Activated CD4-positive, alpha-beta memory T cell treated with anti-CD3 and anti-CD28 coated beads, Interleukin-2, amount 10 ng/mL, durations not matched to agents 7 days and 5 days (primary cell): Measurements from ENCODE around the gene SH3PXD2B. TPM values are rescaled to one million over a fixed set of nuclear protein-coding genes. Genes with fewer than 3 reads are reported as not detected.
A peak's percentile ranks its signal among the peaks of the same experiment; 100 is the strongest.
"Not testable (repeated sequence)": the region's sequence is repeated elsewhere in the genome, so short reads cannot be mapped to it uniquely, and the experiment has no call there.

Source experiments
- CTCF ChIA-PET: fragments of 350-600 bp; sonication (Branson Sonifier 250); formaldehyde crosslinking; loops from one replicate; lab custom pipeline; 2021; ENCODE audit warnings: antibody characterized with exemption, inconsistent platforms; lab: Charles Lee
- POLR2A ChIA-PET: fragments of 350-600 bp; sonication (Branson Sonifier 250); formaldehyde crosslinking; loops from one replicate; lab custom pipeline; 2021; ENCODE audit warnings: antibody characterized with exemption; lab: Charles Lee
- DNase-seq: peaks from one replicate; pipeline ENCODE4 v3.0.0-alpha.2; 2020
- H3K27ac Mint-ChIP-seq: one replicate; pipeline ENCODE4 v1.8.0; 2021; ENCODE audit warnings: mild to moderate bottlenecking, mixed read lengths
- H3K27me3 Mint-ChIP-seq: one replicate; pipeline ENCODE4 v1.8.0; 2021; ENCODE audit warnings: mixed read lengths
- H3K36me3 Mint-ChIP-seq: one replicate; pipeline ENCODE4 v1.8.0; 2021; ENCODE audit warnings: low read depth, mixed read lengths
- H3K4me1 Mint-ChIP-seq: one replicate; pipeline ENCODE4 v1.8.0; 2021; ENCODE audit warnings: mixed read lengths
- H3K4me3 Mint-ChIP-seq: one replicate; pipeline ENCODE4 v1.8.0; 2021; ENCODE audit warnings: mild to moderate bottlenecking, mixed read lengths
- H3K9me3 Mint-ChIP-seq: one replicate; pipeline ENCODE4 v1.8.0; 2021; ENCODE audit warnings: mixed read lengths
- total RNA-seq, 2 experiments: library from RNA; stranded (reverse); gene quantifications; one replicate each; pipeline ENCODE4 v1.2.3, GENCODE V29; 2021

The SH3PXD2B gene
- total RNA-seq, 2 experiments from 2014 or later, result 0.25 TPM

DNA sequence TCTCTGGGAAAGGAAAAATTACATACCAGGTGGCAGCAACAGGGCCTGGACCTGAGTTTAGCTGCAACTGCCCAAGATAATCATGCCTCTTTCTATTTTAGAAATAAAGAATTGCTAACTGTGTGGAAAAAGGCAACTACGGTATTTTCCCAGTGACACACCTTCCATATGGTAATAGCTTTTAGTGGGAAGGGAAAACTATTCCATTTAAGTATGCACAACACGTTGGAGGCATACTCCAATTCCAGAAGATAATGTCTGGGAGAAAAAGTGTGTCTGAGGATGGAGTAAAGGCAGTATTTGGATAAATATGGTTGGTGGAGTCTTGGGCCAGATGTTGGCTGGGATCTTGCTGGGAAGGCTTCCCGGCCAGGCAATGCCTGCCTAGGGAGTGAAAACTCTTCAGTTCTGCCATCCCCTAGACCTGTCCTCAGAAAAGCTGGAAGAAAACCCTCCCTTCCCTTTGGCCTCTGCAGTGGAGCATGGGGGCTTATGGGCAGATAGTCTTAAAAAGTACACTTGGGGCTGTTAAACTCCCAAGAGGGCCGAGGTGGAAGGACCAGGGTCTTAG, 40.6 kb downstream of the SH3PXD2B start:
- ChIA-PET CTCF (interaction anchor here (0.7 to 1.3 kb wide), 2 partner anchors 43 to 308 kb away, joined by 3 to 4 read pairs; no protein-coding TSS in a partner anchor), POLR2A (no interaction called here)
- Mint-ChIP-seq H3K9me3 (no peaks in the 10 kb centered on the region), H3K27ac (no peak overlapping the region), H3K27me3 (peaks cover 10% of the 10 kb centered on the region), H3K4me3 (no peak overlapping the region), H3K4me1 (peaks cover 33% of the 10 kb centered on the region), H3K36me3 (no peaks in the 10 kb centered on the region)
- DNase-seq, result no peak

DNA sequence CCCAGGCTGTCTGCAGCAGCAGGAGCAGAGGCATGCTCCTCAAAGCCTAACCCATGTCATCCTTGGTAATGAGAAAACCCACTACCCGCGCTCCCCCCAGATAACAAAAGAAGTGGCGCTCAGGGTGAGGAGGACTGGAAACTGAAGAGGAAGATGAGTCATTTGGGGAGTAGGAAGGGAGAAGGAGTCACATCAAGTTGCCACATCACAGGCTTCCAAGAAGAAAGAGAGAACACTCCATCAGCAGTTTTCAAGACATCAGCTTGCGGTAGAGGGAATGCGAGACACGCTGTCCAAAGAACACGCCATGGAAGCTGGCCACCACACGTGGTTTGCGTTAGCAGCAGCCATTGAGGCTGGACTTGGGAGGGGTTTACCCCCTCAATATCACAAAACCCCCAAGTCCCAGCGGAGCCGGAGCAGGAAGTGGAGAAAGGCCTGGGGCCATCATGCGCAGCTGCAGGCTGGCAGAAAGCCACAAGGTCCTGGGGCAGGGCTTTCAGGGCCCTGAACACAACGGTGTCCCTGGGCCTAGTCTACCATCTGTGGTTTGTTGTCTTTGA, 41.5 kb downstream of the SH3PXD2B start:
- Mint-ChIP-seq H3K27ac (no peak overlapping the region), H3K4me1 (peaks cover 33% of the 10 kb centered on the region), H3K36me3 (no peaks in the 10 kb centered on the region), H3K27me3 (peaks cover 10% of the 10 kb centered on the region), H3K9me3 (no peaks in the 10 kb centered on the region), H3K4me3 (no peak overlapping the region)
- peak; percentile 21 for DNase-seq
- ChIA-PET POLR2A (no interaction called here), CTCF (interaction anchor here (1.3 kb wide), 1 partner anchor 42 kb away, joined by 4 read pairs; no protein-coding TSS in a partner anchor)

DNA sequence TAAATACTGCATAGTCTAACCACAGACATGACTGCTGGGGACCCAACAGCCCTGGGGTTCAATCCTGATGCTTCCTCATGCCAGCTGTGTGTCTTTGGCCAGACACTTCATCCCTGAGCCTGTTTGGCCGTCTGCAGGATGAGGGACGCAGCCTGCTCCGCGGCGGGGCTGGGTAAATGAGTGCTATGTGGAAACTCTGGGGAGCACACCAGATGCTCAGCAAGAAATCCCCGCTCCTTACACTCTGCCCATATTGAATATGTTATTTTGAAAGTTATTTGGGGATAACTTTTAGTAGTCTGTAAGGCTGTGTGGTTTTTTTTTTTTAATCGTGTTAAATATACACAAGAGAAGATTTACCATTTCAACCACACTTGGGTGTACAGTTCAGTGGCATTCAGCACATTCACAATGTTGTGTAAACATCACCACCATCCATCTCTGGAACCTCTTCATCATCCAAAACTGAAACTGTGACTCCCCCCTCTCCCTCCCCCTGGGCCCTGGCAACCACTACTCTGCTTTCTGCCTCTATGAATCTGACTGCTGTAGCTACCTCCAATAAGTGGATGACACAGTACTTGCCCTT, 42.7 kb downstream of the SH3PXD2B start:
- H3K27ac Mint-ChIP-seq, result no peak overlapping the region
- no peak overlapping the region for H3K4me3 Mint-ChIP-seq
- H3K9me3 Mint-ChIP-seq, result no peaks in the 10 kb centered on the region
- DNase-seq, result peak; percentile 40
- peaks cover 20% of the 10 kb centered on the region for H3K27me3 Mint-ChIP-seq
- no peaks in the 10 kb centered on the region for H3K36me3 Mint-ChIP-seq
- peaks cover 33% of the 10 kb centered on the region for H3K4me1 Mint-ChIP-seq
- POLR2A ChIA-PET, result interaction anchor here (0.8 kb wide), 1 partner anchor 286 kb away, joined by 3 read pairs; no protein-coding TSS in a partner anchor
- CTCF ChIA-PET, result interaction anchor here (0.7 to 0.9 kb wide), 3 partner anchors 39 to 50 kb away, joined by 3 to 4 read pairs (median 3); no protein-coding TSS in a partner anchor

DNA sequence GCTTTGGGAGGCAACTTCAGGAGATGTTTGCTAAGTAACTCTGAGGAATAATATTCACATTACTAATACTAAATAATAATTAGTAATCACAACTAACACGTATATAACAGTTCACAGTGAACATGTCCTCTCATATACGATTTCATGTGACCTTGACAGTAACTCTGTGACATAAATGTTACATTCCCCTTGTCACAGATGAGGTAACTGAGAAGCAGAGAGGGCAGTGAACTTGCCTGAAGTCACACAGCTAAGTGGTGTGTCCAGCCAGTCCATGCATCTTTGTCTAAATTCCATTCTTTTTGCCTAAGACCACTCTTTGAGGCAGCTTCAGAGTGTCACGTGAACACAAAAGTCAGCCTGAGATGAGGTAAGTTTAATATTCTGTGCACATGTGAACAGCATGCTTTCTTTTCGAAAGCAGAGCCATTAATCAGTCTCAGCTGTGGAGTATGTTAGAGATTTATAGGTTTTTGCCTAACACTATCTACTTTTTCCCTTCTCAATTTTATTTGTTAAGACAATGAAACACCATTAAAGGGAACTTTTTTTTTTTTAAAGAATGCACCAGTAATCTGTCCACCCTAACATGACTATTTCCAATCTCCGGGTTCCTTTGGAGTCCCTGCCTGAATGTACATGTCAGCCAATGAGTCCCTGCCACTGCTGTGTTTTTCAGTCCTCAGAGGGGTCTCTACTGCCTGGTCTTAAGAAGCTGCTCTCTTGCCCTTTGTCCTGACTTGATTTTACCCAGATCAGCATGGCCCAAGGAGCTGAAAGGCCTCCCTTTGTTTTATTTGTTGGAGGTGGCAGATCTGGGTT, 43.5 kb downstream of the SH3PXD2B start:
- Mint-ChIP-seq H3K27me3 (peaks cover 24% of the 10 kb centered on the region), H3K36me3 (no peaks in the 10 kb centered on the region), H3K4me1 (peaks cover 33% of the 10 kb centered on the region), H3K27ac (no peak overlapping the region), H3K9me3 (no peaks in the 10 kb centered on the region), H3K4me3 (no peak overlapping the region)
- POLR2A ChIA-PET, result no interaction called here
- DNase-seq, result no peak
- CTCF ChIA-PET, result no interaction called here

DNA sequence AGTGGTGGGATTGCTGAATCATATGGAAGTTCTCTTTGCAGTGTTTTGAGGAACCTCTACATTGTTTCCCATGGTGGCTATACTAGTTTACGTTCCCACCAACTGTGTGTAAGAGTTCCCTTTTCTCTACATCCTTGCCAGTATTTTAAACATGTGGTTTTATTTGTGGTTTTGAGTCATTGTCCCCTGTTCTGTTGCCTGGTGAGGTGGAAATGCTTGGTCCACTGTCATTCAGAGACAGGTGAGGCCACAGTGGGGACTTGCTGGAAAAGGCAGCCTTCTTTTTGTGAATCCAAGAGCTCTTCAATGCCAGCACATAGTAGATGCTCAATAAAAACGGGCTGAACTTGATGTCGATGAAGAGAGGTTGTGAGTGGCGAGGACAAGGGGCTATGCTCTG, 44.2 kb downstream of the SH3PXD2B start:
- ChIA-PET CTCF (interaction anchor here (1.2 kb wide), 1 partner anchor 41 kb away, joined by 3 read pairs; no protein-coding TSS in a partner anchor), POLR2A (no interaction called here)
- peaks cover 28% of the 10 kb centered on the region for H3K27me3 Mint-ChIP-seq
- H3K4me1 Mint-ChIP-seq, result peaks cover 33% of the 10 kb centered on the region
- no peaks in the 10 kb centered on the region for H3K36me3 Mint-ChIP-seq
- H3K4me3 Mint-ChIP-seq, result no peak overlapping the region
- no peaks in the 10 kb centered on the region for H3K9me3 Mint-ChIP-seq
- H3K27ac Mint-ChIP-seq, result no peak overlapping the region
- DNase-seq, result no peak

DNA sequence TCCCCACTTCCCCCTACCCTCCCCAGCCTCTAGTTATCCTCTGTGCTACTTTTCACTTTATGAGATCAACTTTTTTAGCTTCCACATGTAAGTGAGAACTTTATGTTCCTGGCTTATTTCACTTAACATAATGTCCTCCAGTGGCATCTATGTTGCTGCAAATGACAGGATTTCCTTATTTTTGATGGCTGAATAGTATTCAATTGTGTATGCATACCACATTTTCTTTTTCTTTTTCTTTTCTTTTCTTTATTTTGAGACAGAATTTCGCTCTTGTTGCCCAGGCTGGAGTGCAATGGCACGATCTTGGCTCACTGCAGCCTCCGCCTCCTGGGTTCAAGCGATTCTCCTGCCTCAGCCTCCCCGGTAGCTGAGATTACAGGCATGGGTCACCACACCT, 44.8 kb downstream of the SH3PXD2B start:
- CTCF ChIA-PET, result interaction anchor here (1.2 kb wide), 1 partner anchor 41 kb away, joined by 3 read pairs; no protein-coding TSS in a partner anchor
- H3K4me3 Mint-ChIP-seq, H3K27ac Mint-ChIP-seq, DNase-seq, H3K9me3 Mint-ChIP-seq, POLR2A ChIA-PET, H3K36me3 Mint-ChIP-seq: not testable (repeated sequence)
- Mint-ChIP-seq H3K4me1 (peaks cover 33% of the 10 kb centered on the region), H3K27me3 (peaks cover 29% of the 10 kb centered on the region)

DNA sequence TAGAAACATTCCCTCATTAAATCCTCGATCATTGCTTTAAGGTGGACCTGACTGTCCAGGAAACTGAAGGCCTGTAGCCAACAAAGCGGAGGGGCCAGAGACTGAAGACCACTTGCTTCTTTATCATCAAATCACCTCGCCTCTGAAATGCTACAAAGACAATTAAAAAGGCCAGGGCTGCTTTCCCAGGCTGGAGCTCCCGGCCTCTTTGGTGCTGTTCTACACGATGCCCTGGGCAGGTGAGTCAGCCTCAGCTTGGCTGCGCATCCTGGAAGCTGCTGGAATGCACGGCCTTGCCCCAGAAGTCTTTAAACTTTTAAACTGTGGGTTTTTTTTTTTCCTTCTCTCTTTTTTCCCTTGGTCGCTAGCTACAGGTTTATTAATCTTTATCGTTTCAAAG, 46.5 kb downstream of the SH3PXD2B start:
- peaks cover 22% of the 10 kb centered on the region for H3K4me1 Mint-ChIP-seq
- no peaks in the 10 kb centered on the region for H3K9me3 Mint-ChIP-seq
- no peak overlapping the region for H3K27ac Mint-ChIP-seq
- peaks cover 29% of the 10 kb centered on the region for H3K27me3 Mint-ChIP-seq
- no peak overlapping the region for H3K4me3 Mint-ChIP-seq
- no peaks in the 10 kb centered on the region for H3K36me3 Mint-ChIP-seq
- DNase-seq, result no peak
- CTCF ChIA-PET, result no interaction called here
- POLR2A ChIA-PET, result no interaction called here

DNA sequence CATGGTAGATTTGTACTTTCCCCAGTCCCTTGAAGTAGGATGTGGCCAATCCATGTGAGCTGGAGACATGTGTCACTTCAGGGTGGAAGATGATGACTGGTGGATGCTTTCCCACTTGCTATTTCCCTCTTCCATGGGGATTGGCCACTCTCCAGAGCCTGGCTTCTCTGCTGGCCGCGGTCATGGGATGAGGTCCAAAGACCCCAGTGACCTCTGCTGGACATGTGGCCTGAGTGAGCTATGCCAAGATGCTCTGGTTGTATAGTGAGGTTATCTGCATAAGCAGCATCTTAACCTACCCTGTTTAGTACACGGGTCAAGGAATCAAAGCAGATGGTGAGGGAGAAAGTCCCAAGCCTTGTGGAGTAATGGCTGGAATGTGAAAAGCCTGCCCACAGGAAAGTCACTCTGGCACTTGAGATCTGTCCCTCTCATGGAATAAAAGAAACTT, 47.1 kb downstream of the SH3PXD2B start:
- Mint-ChIP-seq H3K4me3 (no peak overlapping the region), H3K4me1 (peaks cover 16% of the 10 kb centered on the region), H3K27me3 (peaks cover 27% of the 10 kb centered on the region), H3K9me3 (no peaks in the 10 kb centered on the region), H3K27ac (no peak overlapping the region), H3K36me3 (no peaks in the 10 kb centered on the region)
- POLR2A ChIA-PET, result no interaction called here
- CTCF ChIA-PET, result no interaction called here
- no peak for DNase-seq

DNA sequence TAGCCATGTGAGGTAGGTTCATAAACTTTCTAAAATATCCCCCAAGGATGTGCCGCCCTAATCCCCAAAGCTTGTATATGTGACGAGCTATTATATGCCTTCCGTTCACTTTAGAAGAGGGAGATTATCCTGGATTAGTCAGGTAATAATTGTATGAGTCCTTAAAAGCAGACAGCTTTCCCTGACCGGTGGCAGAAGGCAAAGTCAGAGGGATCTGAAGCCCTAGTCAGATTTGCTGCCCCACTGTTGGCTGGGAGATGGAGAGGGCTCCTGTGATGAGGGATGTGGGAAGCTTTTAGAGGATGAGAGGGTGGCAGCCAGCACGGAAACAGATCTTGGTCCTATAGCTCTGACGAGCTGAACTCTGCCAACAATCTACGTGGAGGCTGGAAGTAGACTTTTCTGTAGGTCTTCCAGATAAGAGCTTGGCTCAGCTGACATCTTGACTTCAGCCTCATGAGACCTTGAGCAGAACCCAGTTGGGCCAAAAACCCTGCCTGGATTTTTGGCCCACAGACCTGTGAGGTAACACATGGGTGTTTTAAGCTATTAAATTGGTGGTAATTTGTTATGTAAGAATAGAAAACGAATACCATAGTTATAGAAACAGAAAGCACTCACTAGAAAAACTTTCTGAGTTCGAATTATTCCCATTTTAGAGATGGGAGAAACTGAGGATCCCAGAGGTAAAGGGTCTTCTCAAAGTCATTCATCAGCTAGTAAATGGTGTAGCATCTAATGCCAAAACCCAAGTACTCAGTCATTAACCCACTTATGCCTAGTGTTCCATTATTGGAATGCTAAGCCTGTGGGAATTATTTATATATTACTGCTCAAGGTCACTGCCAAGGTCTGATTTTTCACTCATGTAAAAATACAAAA, 48.9 kb downstream of the SH3PXD2B start:
- no peak overlapping the region for H3K4me3 Mint-ChIP-seq
- peaks cover 6% of the 10 kb centered on the region for H3K4me1 Mint-ChIP-seq
- ChIA-PET CTCF (no interaction called here), POLR2A (no interaction called here)
- no peak for DNase-seq
- peaks cover 36% of the 10 kb centered on the region for H3K27me3 Mint-ChIP-seq
- no peaks in the 10 kb centered on the region for H3K36me3 Mint-ChIP-seq
- H3K27ac Mint-ChIP-seq, result no peak overlapping the region
- no peaks in the 10 kb centered on the region for H3K9me3 Mint-ChIP-seq

DNA sequence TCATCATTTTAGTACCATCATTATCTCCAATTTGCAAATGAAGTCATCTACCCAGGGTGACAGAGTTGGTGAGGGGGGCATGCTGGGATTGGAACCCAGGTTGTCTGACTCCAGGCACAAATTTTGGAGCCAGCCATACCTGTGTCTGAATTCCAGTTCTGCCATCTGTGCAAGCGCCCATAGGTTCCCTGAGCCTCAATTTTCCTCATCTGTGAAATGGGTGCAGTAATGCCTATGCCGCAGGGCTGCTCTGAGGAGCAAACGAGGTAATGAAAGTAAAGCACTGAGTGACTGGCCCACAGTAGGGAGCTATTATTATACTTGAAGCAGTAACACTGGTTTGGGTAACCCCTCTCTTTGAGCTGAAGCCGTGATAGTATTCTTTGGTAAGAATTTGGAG, 49.6 kb downstream of the SH3PXD2B start:
- no peak overlapping the region for H3K27ac Mint-ChIP-seq
- H3K36me3 Mint-ChIP-seq, result no peaks in the 10 kb centered on the region
- H3K4me3 Mint-ChIP-seq, result no peak overlapping the region
- no peaks in the 10 kb centered on the region for H3K9me3 Mint-ChIP-seq
- no peak for DNase-seq
- no peaks in the 10 kb centered on the region for H3K4me1 Mint-ChIP-seq
- ChIA-PET CTCF (no interaction called here), POLR2A (no interaction called here)
- H3K27me3 Mint-ChIP-seq, result peaks cover 35% of the 10 kb centered on the region

DNA sequence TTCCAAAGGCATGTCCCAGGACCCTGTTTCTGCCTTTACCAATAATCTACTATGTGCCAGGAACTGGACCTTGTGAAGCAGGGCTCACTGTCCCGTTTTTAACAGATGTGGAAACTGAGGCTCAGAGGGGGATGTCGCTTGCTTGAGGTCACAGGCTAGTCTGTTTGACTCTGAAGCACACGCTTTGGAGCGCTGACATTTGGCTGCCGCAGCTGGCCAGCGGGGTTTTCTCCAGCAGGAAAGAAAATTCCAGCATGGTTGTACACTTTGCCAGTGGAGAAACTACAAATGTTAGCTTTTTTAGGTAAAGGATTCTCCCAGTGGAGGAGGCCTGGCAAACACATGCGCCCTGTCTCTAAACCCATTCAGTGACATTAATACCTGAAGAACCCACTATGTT, 50.5 kb downstream of the SH3PXD2B start:
- ChIA-PET POLR2A (no interaction called here), CTCF (interaction anchor here (1.1 kb wide), 1 partner anchor 45 kb away, joined by 3 read pairs; no protein-coding TSS in a partner anchor)
- Mint-ChIP-seq H3K9me3 (no peaks in the 10 kb centered on the region), H3K27ac (no peak overlapping the region), H3K36me3 (no peaks in the 10 kb centered on the region), H3K27me3 (peaks cover 37% of the 10 kb centered on the region), H3K4me1 (no peaks in the 10 kb centered on the region), H3K4me3 (no peak overlapping the region)
- DNase-seq, result no peak

DNA sequence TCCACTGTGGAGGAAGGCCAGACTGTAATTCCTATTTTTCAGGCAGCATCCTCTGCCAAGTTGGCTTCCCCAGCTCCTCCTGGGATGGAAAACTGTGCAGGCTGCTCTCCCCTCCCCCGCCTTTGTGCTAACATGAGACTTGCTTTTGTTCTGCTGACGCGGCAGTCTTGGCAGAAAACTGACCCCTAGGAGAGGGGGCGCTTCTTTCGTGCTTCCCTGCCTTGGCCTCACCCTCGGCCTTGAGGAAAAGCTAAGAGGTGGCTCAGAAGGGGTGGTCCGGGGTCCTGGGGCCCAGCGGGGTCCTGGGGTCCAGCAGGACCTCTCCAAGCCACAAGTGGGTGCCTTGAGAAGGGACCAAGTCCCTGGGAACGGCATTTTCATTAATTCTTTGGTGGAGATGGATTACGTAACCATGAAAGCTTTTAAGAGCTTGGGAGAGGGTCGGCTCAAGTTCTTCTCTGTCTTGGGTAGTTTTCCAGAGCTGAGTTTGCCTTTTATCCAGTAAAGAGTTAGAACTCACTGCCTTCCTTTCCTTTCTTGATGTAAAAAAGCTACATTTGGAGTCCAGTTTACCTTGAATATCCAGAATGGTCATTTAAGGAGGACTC, 51.0 kb downstream of the SH3PXD2B start:
- ChIA-PET POLR2A (no interaction called here), CTCF (interaction anchor here (1.1 kb wide), 1 partner anchor 46 kb away, joined by 3 read pairs; no protein-coding TSS in a partner anchor)
- no peaks in the 10 kb centered on the region for H3K36me3 Mint-ChIP-seq

More for the DNA sequence above, 51.0 kb downstream of the SH3PXD2B start:
- no peaks in the 10 kb centered on the region for H3K4me1 Mint-ChIP-seq
- DNase-seq, result no peak
- peaks cover 37% of the 10 kb centered on the region for H3K27me3 Mint-ChIP-seq
- no peak overlapping the region for H3K4me3 Mint-ChIP-seq
- no peaks in the 10 kb centered on the region for H3K9me3 Mint-ChIP-seq
- H3K27ac Mint-ChIP-seq, result no peak overlapping the region
